H1 (cell line): ENCODE results near the gene RAD51B. TPM values are rescaled to one million over a fixed set of nuclear protein-coding genes. Genes with fewer than 3 reads are reported as not detected.

Source experiments
- ASH2L ChIP-seq: fragments of 200-600, 300-600 bp; sonication (generic); IDR thresholded peaks from one replicate; pipeline ENCODE4 v1.7.1; 2017; ENCODE audit warnings: low read length
- ATF2 ChIP-seq: IDR thresholded peaks from 2 replicates; pipeline ENCODE4 v1.6.1; 2012; ENCODE audit warnings: low read length, inconsistent platforms
- CBX5 ChIP-seq: fragments of 300-800, 300-1000 bp; sonication (generic); IDR thresholded peaks from 2 replicates; pipeline ENCODE4 v1.7.1; 2016; ENCODE audit warnings: antibody characterized with exemption, low read length, low read depth
- CBX8 ChIP-seq: fragments of 300-800, 300-1000 bp; sonication (generic); IDR thresholded peaks from 2 replicates; pipeline ENCODE4 v1.7.1; 2016; ENCODE audit warnings: low read depth, low read length, borderline replicate concordance
- CEBPB ChIP-seq: IDR thresholded peaks from 2 replicates; pipeline ENCODE4 v1.6.1; 2012; ENCODE audit warnings: low read depth, low read length
- CHD2 ChIP-seq: IDR thresholded peaks from 2 replicates; pipeline ENCODE4 v1.6.1; 2012; ENCODE audit warnings: low read length, improper control_type of control experiment
- CREB1 ChIP-seq: IDR thresholded peaks from 2 replicates; pipeline ENCODE4 v1.6.1; 2012; ENCODE audit warnings: inconsistent platforms
- FOSL1 ChIP-seq: IDR thresholded peaks from 2 replicates; pipeline ENCODE4 v1.6.1; 2011; ENCODE audit warnings: mild to moderate bottlenecking, low read depth, low read length, moderate library complexity; ENCODE audit not compliant: insufficient read depth
- KDM5A ChIP-seq: fragments of 200-600 bp; IDR thresholded peaks from 2 replicates; pipeline ENCODE4 v1.7.1; 2012; ENCODE audit warnings: mild to moderate bottlenecking, low read length, inconsistent platforms, mixed read lengths
- MAFK ChIP-seq: IDR thresholded peaks from 2 replicates; pipeline ENCODE4 v1.6.1; 2012; ENCODE audit warnings: low read depth, mild to moderate bottlenecking, improper control_type of control experiment, low read length
- NRF1 ChIP-seq: IDR thresholded peaks from 2 replicates; pipeline ENCODE4 v1.6.1; 2011; ENCODE audit warnings: mild to moderate bottlenecking, low read depth, low read length, improper control_type of control experiment
- PHF8 ChIP-seq: fragments of 200-600 bp; sonication (generic); conservative IDR thresholded peaks from 2 replicates; pipeline ENCODE4 v1.7.1; 2012; ENCODE audit warnings: low read depth, mild to moderate bottlenecking, inconsistent platforms, low read length, moderate library complexity
- POU5F1 ChIP-seq: IDR thresholded peaks from 2 replicates; pipeline ENCODE4 v1.6.1; 2011; ENCODE audit warnings: low read depth, mild to moderate bottlenecking, low read length, moderate library complexity
- RAD21 ChIP-seq, 2 experiments: IDR thresholded peaks in 1 of 2; conservative IDR thresholded peaks in 1 of 2; 2 replicates each; pipeline ENCODE4 v1.6.1; 2011; ENCODE audit warnings: low read depth in 2 of 2, low read length in 2 of 2, improper control_type of control experiment in 1 of 2, inconsistent platforms in 1 of 2, mild to moderate bottlenecking in 1 of 2, moderate library complexity in 1 of 2
- SAP30 ChIP-seq: fragments of 300-600 bp; sonication (generic); IDR thresholded peaks from 2 replicates; pipeline ENCODE4 v1.7.1; 2012; ENCODE audit warnings: low read length, moderate library complexity, mild to moderate bottlenecking, inconsistent platforms; ENCODE audit not compliant: insufficient read depth, insufficient replicate concordance
- SIRT6 ChIP-seq: IDR thresholded peaks from one replicate; pipeline ENCODE4 v1.7.1; 2012; ENCODE audit warnings: low read length, inconsistent platforms
- SRF ChIP-seq: IDR thresholded peaks from 2 replicates; pipeline ENCODE4 v1.6.1; 2011; ENCODE audit warnings: mild to moderate bottlenecking, low read depth, low read length, moderate library complexity
- TBP ChIP-seq: IDR thresholded peaks from 2 replicates; pipeline ENCODE4 v1.6.1; 2011; ENCODE audit warnings: low read depth, low read length, improper control_type of control experiment
- YY1 ChIP-seq: IDR thresholded peaks from 2 replicates; pipeline ENCODE4 v1.6.1; 2011; ENCODE audit warnings: low read depth, mild to moderate bottlenecking, low read length
- polyA plus RNA-seq, 7 experiments: library from polyadenylated mRNA; depleted of rRNA in 3 of 7; stranded (reverse) in 5 of 7; unstranded in 2 of 7; fragments of >200 nt in 5 of 7; fragments of 200-250 nt in 2 of 7; gene quantifications; 1 replicate in 5 of 7; 2 replicates in 1 of 7; 4 replicates in 1 of 7; pipeline versions ENCODE4 v1.2.1 to v1.2.3, GENCODE V29; 2011 to 2013; ENCODE audit warnings: missing spikeins in 2 of 7, mixed read lengths in 2 of 7
- total RNA-seq: library from RNA; stranded (reverse); fragmentation: NEBNext Ultra II Directional; extraction: Animal tissue kit (Norgen Biotek cat#: 25700); gene quantifications from 2 replicates; pipeline ENCODE4 v1.2.1, GENCODE V29; 2021
- TF ChIP-seq, protein P1 (sequence below): IDR thresholded peaks from 2 replicates; pipeline ENCODE4 v1.6.1; 2012; ENCODE audit warnings: inconsistent platforms
- TF ChIP-seq, protein P2 (sequence below): IDR thresholded peaks from 2 replicates; pipeline ENCODE4 v1.6.1; 2011; ENCODE audit warnings: low read length, improper control_type of control experiment

RAD51B gene
- total and polyA plus RNA-seq, 2 of the 8 experiments (the other 6 are each of a cell fraction or from before 2014, with no cell fraction given) = 3.9 to 14.9 TPM

GRCh38 chr14:67819563-67820421 lies at the start of gene RAD51B (continued):
- no peak for TF ChIP-seq SRF
- no peak for TF ChIP-seq MAFK
- no peak for TF ChIP-seq CEBPB
- no peak for TF ChIP-seq CBX5
- TF ChIP-seq, protein P1, sequence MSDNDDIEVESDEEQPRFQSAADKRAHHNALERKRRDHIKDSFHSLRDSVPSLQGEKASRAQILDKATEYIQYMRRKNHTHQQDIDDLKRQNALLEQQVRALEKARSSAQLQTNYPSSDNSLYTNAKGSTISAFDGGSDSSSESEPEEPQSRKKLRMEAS = peak; percentile 23; the same call in 1 of the 2 replicates
- TF ChIP-seq POU5F1 = no peak
- peak; percentile 67 for TF ChIP-seq SAP30
- TF ChIP-seq CREB1 = peak; percentile 60
- no peak for TF ChIP-seq YY1
- peak; percentile 57; the same call in 1 of the 2 replicates for TF ChIP-seq KDM5A
- no peak for TF ChIP-seq RAD21 (IDR thresholded peaks at IDR 0.05 in 1 of 2, conservative IDR thresholded peaks at IDR 0.05 in 1 of 2; ENCODE audit: low read depth in 2 of 2, low read length in 2 of 2)
- no peak for TF ChIP-seq CBX8
- peak; percentile 97 for TF ChIP-seq ASH2L
- TF ChIP-seq, protein P2, sequence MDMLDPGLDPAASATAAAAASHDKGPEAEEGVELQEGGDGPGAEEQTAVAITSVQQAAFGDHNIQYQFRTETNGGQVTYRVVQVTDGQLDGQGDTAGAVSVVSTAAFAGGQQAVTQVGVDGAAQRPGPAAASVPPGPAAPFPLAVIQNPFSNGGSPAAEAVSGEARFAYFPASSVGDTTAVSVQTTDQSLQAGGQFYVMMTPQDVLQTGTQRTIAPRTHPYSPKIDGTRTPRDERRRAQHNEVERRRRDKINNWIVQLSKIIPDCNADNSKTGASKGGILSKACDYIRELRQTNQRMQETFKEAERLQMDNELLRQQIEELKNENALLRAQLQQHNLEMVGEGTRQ = no peak
- TF ChIP-seq PHF8 = peak; percentile 75
- TF ChIP-seq NRF1 = no peak
- TF ChIP-seq TBP = 0 out of 2 replicates have a peak, but pooled peaks have one; percentile 47
- TF ChIP-seq CHD2 = peak; percentile 94
- no peak for TF ChIP-seq SIRT6
- no peak for TF ChIP-seq FOSL1
- 0 out of 2 replicates have a peak, but pooled peaks have one; percentile 21 for TF ChIP-seq ATF2
